Cardiac muscle cell (in vitro differentiated cells and primary cell): ENCODE data around the gene CSK. TPM values are rescaled to one million over a fixed set of nuclear protein-coding genes. Genes with fewer than 3 reads are reported as not detected.

ENCODE experiments used
- DNase-seq, 2 donors: peaks; one replicate each; pipeline versions ENCODE4 v3.0.0 to v3.0.0-alpha.2; 2010 to 2017; ENCODE audit warnings: low read depth in 1 of 2, low spot score in 1 of 2
- H3K27ac ChIP-seq: fragments of 200-600 bp; sonication (generic); 2 replicates; pipeline ENCODE4 v1.5.1; 2016
- H3K27me3 ChIP-seq: fragments of 200-600 bp; sonication (generic); 2 replicates; pipeline ENCODE4 v1.6.0; 2016; ENCODE audit warnings: control low read depth
- H3K36me3 ChIP-seq: fragments of 200-600 bp; sonication (generic); 2 replicates; pipeline ENCODE4 v1.5.1; 2016; ENCODE audit warnings: control low read depth
- H3K4me1 ChIP-seq: fragments of 200-600 bp; sonication (generic); 2 replicates; pipeline ENCODE4 v1.8.1; 2017; ENCODE audit warnings: low read depth, mild to moderate bottlenecking, mixed run types
- H3K4me3 ChIP-seq: fragments of 200-600 bp; sonication (generic); 2 replicates; pipeline ENCODE4 v1.5.1; 2016; ENCODE audit warnings: mild to moderate bottlenecking
- H3K9me3 ChIP-seq: fragments of 200-600 bp; sonication (generic); 2 replicates; pipeline ENCODE4 v1.5.1; 2017; ENCODE audit warnings: low read depth, mild to moderate bottlenecking, control low read depth
- polyA plus RNA-seq: library from polyadenylated mRNA; unstranded; fragments of >200 nt; fragmentation: Nextera tagmentation; extraction: Ambion mirVana; gene quantifications from 2 replicates; pipeline ENCODE4 v1.2.1, GENCODE V29; 2016
- total RNA-seq: library from RNA; depleted of rRNA; stranded (reverse); fragments of >200 nt; gene quantifications from 2 replicates; pipeline ENCODE4 v1.2.3, GENCODE V29; 2016
- TF ChIP-seq, protein P1 (sequence below): IDR thresholded peaks from 2 replicates; pipeline ENCODE4 v1.5.1; 2012; ENCODE audit warnings: low read depth, mild to moderate bottlenecking, low read length

CSK gene
- total and polyA plus RNA-seq, 2 experiments from 2014 or later, result 26.2 to 43.1 TPM

DNA sequence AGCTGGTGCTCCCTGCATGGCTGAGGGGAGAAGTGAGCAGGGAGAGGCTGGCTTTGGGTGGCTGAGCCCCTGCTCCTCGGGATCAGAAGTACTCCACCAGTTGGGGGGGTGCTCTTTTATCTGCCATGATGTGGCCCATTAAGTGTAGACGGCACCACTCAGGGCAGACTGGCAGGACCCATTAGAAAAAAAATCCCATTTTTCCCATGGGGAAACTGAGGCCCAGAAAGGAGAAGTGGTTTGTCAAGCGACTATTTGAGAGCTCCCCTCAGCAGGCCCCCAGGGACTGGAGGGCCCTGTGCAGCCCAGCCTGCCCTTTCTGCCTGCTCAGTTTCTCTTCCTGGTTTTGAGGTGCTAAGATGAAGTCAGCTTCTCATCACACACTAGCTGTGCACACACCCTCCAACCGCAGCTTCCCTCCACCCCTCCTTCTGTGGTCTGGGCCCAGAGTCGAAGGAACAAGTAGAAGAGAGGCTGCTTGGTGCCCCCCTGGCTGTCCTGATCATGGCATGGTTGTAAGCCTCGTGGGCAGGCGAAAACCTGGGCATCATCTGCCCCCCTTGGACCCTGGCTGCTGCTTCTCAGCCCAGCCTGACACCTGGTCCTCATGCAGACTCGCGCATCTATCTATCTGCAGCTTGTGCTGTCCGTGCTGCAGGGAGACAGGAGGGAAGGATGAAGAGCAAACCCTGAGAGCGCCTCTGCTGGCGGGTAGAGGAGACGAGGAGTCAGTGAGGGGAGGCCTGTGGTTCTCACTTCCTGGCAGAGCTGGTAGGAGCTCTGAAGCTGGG lies 5.6 kb downstream of the CSK start:
- no peak overlapping the region for H3K4me3 ChIP-seq
- no peaks in the 10 kb centered on the region for H3K36me3 ChIP-seq
- peak; percentile 58 to 76 for DNase-seq
- TF ChIP-seq, protein P1, sequence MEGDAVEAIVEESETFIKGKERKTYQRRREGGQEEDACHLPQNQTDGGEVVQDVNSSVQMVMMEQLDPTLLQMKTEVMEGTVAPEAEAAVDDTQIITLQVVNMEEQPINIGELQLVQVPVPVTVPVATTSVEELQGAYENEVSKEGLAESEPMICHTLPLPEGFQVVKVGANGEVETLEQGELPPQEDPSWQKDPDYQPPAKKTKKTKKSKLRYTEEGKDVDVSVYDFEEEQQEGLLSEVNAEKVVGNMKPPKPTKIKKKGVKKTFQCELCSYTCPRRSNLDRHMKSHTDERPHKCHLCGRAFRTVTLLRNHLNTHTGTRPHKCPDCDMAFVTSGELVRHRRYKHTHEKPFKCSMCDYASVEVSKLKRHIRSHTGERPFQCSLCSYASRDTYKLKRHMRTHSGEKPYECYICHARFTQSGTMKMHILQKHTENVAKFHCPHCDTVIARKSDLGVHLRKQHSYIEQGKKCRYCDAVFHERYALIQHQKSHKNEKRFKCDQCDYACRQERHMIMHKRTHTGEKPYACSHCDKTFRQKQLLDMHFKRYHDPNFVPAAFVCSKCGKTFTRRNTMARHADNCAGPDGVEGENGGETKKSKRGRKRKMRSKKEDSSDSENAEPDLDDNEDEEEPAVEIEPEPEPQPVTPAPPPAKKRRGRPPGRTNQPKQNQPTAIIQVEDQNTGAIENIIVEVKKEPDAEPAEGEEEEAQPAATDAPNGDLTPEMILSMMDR, result peak; percentile 83
- H3K9me3 ChIP-seq, result no peaks in the 10 kb centered on the region
- no peak overlapping the region for H3K27ac ChIP-seq
- peaks cover 40% of the 10 kb centered on the region for H3K4me1 ChIP-seq
- H3K27me3 ChIP-seq, result no peaks in the 10 kb centered on the region

DNA sequence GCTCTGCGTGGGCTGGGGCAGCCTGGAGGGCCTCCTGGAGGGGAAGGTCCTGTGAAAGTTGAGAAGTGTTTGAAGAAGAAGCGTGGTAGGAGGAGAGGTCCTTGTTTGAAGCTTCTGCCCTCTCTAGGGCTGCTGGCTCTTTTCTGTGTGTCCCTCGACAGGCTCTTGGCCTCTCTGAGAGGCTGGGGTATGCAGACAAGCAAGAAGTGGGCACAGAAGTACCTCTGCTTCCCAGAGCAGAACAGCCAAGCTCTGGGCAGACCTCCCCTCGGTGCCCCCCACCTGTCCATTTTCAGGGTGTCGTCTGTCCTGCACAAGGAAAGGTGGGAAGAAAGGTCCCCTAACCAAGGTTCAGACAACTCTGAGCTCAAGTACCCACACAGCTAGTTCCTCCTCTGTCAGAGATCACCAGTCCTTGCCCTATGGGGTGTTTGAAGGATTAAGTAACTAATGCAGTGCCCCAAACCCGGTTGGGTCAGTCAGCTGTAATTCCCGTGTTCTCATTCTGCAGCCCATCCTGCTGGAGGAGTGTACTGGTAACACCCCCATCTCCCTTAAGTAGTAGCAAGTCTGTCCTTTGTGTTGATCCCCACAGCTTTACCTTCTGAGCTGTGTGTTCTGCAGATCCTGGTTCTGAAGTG lies 6.3 kb downstream of the CSK start:
- Histone ChIP-seq H3K36me3 (no peaks in the 10 kb centered on the region), H3K4me3 (no peak overlapping the region), H3K27ac (no peak overlapping the region), H3K27me3 (no peaks in the 10 kb centered on the region), H3K4me1 (peaks cover 38% of the 10 kb centered on the region), H3K9me3 (no peaks in the 10 kb centered on the region)
- DNase-seq, result no peak
- TF ChIP-seq, protein P1, result no peak

DNA sequence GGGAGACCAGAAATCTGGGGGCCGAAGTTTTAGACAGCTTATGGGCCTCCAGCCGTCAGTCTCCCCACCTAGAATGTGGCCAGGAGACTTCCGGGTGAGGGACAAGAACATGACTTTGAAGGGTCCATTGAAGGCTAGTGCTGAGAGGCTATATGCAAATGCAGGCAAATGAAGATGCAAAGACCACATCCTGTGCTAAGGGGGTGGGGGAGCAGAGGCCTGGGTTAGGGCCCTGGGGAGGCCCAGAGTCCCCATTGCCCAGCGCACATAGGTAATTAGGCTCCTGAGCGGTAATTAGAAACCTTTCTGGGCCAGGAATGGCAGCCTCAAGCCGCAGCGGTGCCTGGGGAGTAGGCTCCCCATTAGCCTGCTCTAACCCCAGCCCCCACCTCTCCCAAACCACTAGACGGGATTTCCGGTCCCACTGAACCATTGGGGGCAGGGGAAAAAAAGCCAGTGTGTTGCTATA lies 6.8 kb downstream of the CSK start:
- no peak overlapping the region for H3K27ac ChIP-seq
- no peak overlapping the region for H3K4me3 ChIP-seq
- peaks cover 33% of the 10 kb centered on the region for H3K4me1 ChIP-seq
- no peaks in the 10 kb centered on the region for H3K27me3 ChIP-seq
- DNase-seq, result no peak
- TF ChIP-seq, protein P1, result no peak
- H3K9me3 ChIP-seq, result no peaks in the 10 kb centered on the region
- H3K36me3 ChIP-seq, result no peaks in the 10 kb centered on the region

DNA sequence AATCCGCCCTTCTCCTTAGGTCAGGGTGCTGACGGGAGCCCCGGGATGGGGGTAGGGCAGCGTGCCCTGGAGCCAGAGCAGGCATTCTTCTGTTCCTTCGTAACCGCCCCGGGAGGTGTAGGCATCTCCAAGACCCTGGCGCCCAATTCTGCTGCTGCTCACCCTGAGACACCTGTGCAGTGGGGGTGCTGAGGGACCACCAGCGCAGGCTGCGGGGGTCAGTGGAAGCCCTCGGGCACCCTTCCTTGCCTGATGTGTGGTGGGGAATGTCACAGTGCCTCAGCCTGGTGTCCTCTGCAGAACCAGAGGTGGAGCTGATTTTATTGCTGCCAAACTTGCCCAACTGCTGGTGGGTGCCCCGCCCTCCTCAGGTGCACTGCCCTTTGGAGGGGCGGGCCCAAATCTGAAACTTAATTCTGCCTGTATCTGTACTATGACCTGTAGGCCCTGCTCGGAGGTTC lies 7.3 kb downstream of the CSK start:
- Histone ChIP-seq H3K27me3 (no peaks in the 10 kb centered on the region), H3K27ac (peak overlapping the region; percentile 85), H3K4me1 (peaks cover 33% of the 10 kb centered on the region), H3K4me3 (no peak overlapping the region), H3K36me3 (no peaks in the 10 kb centered on the region), H3K9me3 (no peaks in the 10 kb centered on the region)
- TF ChIP-seq, protein P1, result no peak
- DNase-seq, result no peak

DNA sequence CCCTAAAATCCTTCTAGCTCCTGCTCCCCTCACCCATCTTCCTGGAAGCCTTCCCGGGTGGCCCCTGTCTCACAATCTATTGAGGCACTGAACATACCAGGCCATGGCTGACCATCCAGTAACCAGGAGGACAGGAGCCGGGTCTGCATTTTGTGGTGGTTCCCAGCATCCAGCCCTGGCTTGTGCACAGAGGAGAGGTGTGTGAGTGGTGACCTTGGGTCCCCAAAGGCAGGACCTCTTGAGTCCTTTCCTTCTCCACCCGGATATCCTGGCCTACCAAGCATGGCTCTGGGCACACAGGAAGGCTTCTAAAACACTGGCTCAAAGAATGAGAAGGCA lies 7.8 kb downstream of the CSK start:
- no peak overlapping the region for H3K4me3 ChIP-seq
- no peaks in the 10 kb centered on the region for H3K9me3 ChIP-seq
- no peaks in the 10 kb centered on the region for H3K36me3 ChIP-seq
- TF ChIP-seq, protein P1, result no peak
- no peaks in the 10 kb centered on the region for H3K27me3 ChIP-seq
- peak overlapping the region; percentile 85 for H3K27ac ChIP-seq
- no peak for DNase-seq
- H3K4me1 ChIP-seq, result peaks cover 33% of the 10 kb centered on the region
